Measurements from ENCODE around the gene TACC2.
"Not testable (repeated sequence)": the region's sequence is repeated elsewhere in the genome, so short reads cannot be mapped to it uniquely, and the experiment has no call there.

Gene TACC2

DNA sequence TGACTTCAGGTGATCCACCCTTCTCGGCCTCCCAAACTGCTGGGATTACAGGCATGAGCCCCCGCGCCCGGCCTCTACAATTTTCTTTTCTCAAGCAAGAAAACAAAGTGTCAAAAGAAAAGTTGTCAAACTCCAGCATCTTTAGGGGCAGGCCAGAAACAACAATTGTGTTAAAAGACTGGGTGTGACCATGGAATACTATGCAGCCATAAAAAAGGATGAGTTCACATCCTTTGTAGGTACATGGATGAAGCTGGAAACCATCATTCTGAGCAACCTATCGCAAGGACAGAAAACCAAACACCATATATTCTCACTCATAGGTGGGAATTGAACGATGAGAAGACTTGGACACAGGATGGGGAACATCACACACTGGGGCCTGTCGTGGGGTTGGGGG, 34.3 kb downstream of the TACC2 start:
- DNase-seq (ENCODE audit: low read depth in 3 of 3), result not testable (repeated sequence)

DNA sequence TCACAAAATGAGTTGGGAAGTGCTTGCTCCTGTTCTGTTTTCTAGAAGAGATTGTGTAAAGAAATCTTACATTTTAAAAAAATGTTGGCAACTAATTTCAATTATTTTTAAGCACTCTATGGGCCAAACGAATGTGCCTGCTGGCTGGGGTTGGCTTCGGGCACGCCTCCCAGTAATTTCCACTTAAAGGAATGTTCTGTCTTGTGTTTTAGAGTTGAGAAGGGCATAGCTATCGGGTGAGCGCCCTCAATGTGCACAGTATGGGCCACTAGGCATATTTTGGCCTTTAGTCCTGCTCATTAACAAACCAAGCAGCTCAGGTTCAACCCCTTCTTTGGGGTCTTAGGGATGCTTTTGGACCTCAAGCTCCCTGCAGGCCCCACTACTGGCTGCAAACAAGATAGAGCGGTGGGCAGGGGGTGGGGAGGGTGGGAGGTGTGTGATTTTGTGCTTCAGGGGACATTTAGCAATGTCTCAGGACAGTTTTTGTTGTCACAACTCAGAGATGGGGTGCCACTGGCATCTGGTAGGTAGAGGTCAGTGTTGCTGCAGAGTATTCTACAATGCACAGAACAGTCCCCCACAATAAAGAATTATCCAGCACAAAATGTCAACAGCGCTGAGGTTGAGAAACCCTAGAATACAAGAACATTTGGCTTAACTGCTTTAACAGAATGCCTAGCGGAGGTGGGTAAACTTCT, 40.7 kb downstream of the TACC2 start:
- DNase-seq (ENCODE audit: low read depth in 3 of 3), result no peak

- no peak for DNase-seq (ENCODE audit: low read depth in 3 of 3)
Measured at GRCh38 chr10:122030200-122030552, 41.2 kb downstream of the TACC2 start.

DNA sequence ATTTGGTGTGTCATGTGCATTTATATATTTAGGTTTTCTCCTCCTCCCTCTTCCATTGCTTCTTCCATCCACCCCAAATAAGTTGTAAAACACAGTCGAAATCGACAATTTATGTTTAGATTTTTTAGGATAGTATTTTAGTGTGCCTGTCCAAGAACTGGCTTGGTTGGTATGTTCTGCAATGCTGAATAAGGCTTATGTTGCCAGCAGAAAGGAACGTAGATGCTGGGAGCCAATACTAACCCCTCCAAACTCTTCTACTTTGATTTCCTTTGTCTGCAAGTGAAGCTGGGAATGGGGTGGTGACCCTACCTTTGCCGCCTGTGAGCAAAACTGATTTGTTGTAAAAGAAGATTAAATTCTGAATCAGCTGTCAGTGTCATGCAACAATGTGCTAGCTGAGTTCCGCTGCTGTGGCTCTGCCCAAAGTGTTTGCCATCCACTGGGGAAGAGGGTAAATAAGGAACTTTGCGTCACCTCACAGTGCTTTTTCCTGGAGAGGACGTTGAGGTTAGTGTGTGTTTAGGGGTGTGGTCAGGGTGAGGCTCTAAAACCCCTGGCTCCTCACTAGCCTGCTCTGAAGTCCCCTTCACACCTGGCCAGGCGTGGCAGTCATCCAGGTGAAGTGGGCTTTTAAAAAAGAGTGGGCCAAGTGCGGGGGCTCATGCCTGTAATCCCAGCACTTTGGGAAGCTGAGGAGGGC, 44.4 kb downstream of the TACC2 start:
- no peak for DNase-seq (ENCODE audit: low read depth in 3 of 3)

- no peak for DNase-seq (ENCODE audit: low read depth in 3 of 3)
Measured at GRCh38 chr10:122034149-122034756, 45.3 kb downstream of the TACC2 start.

GRCh38 chr10:122040786-122041185, 51.8 kb downstream of the TACC2 start:
- no peak for DNase-seq (ENCODE audit: low read depth in 3 of 3)

DNA sequence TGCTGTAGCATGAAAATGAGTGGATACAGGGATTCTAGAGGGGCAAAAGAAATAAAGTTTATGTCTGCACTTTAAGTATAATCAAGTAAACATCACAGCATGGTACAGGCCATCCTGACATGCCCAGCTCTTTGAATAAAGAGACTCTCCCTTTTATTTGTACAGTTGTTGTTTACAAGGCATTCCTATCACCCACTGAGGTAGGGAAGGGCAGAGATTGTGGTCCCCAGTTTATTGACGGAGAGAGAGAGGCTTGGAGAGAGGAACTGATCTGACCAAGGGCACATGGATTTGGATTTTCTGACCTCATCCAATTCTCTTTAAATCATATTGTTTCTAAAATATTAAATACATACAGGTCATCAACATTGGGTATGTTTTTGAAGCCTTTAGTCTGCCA, 53.9 kb downstream of the TACC2 start:
- DNase-seq (ENCODE audit: low read depth in 3 of 3), result no peak

- no peak for DNase-seq (ENCODE audit: low read depth in 3 of 3)
Measured at GRCh38 chr10:122044045-122044661, 55.2 kb downstream of the TACC2 start.

DNA sequence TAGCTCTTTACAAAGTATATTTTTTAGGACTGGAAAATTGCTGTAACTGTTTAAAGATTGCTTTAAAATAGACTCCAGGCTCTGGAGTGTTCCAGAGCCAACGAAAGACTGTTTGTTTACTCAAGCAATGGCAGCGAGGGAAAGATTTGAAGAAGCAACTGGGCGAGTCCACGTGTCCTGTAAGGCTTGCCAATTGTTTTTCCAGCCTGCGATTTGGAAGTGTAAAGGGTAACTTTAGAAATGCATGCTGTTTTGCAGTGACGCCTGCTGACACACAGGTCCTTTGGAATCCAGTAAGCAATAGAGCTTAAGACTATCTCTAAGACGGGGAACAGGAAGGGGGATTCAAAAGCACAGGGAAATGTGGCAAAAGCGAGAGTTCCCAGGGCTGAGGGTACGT, 55.8 kb downstream of the TACC2 start:
- no peak for DNase-seq (ENCODE audit: low read depth in 3 of 3)

DNA sequence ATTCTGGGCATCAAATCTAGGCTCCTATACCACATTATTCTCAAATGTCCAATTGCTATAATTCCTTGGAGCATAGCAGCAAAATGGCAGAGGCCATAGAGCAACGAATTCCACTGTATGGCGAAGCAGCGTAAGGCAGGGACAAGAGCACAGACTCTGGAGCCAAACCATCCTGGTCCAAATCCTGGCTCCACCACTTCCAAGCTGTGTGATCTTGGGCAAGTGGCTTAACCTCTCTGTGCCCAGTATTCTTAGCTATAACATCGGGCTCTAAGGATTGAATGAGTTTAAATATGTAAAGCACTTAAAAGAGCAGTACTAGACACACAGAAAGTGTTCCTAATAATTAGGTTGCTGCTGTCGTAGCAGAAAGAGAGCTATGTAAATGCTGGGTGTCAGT, 56.2 kb downstream of the TACC2 start:
- no peak for DNase-seq (ENCODE audit: low read depth in 3 of 3)

- DNase-seq (ENCODE audit: low read depth in 3 of 3), result no peak
Measured at GRCh38 chr10:122047560-122047959, 58.6 kb downstream of the TACC2 start.

- DNase-seq (ENCODE audit: low read depth in 3 of 3), result no peak
Measured at GRCh38 chr10:122049076-122049475, 60.1 kb downstream of the TACC2 start.

DNA sequence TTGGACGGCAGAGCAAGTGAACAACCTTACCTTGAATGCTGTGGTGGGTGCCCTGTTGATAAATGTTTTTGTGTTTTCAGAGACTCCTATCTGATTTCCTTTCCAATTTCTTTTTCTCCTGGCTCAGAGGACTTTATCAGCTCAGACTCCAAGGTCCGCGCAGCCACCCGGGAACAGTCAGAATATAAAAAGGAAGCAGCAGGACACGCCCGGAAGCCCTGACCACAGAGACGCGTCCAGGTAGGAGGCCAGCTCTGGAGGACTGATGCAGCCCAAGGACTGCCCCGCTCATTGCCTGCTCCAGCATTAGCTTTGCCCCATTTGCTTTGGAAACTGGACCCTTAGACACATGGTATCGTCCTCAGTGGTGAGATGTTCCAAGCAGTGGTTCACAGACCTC, 61.3 kb downstream of the TACC2 start:
- no peak for DNase-seq (ENCODE audit: low read depth in 3 of 3)

GRCh38 chr10:122050811-122051210, 61.8 kb downstream of the TACC2 start:
- DNase-seq (ENCODE audit: low read depth in 3 of 3), result no peak

GRCh38 chr10:122051609-122052385, 62.8 kb downstream of the TACC2 start:
- no peak for DNase-seq (ENCODE audit: low read depth in 3 of 3)

- no peak for DNase-seq (ENCODE audit: low read depth in 3 of 3)
Measured at GRCh38 chr10:122052701-122053100, 63.7 kb downstream of the TACC2 start.

- no peak for DNase-seq (ENCODE audit: low read depth in 3 of 3)
Measured at GRCh38 chr10:122053314-122053713, 64.4 kb downstream of the TACC2 start.

DNA sequence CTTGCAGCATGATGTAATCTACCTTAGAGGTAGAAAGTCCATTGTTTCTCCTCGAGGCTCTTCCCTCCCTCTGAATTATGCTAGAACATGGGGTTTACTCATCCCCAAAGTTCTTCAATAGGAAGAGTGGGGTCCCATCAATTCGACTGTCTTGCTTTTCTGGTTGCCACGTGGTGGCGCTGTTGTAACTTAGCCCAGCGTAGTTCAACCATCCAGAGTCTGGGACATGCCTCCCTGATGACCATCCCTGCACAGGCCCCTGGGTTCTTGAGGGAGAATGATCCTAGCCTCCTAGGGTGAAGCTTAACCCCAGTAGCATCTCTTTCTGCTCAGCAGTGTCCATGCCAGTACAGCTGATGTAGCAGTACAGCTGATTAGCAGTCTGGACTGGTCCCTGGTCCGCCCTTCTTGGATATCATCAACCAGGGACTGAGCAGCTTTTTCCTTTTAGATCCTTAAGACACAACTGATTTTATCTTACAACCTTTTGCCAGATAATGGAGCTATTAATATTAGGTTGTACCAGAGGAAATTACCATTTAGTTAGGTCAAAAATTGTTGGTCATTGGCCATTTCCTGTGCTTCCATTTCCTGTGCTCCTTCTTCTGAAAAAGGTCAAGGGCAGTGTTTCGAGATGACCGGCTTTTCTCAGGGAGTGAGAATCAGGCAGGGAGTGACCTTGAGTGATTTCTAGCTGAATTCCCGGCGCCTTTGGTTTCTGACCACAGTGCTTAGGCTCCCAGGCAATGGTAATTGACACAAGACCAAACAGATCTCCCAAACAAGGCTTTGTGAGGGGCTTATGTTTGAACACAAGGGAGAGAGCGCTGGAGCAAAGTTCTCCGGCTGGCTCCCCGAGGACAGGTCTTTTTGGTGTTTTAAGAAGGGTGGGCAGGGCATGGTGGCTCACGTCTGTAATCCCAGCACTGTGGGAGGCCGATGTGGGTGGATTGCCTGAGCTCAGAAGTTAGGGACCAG, 65.4 kb downstream of the TACC2 start:
- no peak for DNase-seq (ENCODE audit: low read depth in 3 of 3)

- no peak for DNase-seq (ENCODE audit: low read depth in 3 of 3)
Measured at GRCh38 chr10:122055252-122055651, 66.3 kb downstream of the TACC2 start.

- no peak for DNase-seq (ENCODE audit: low read depth in 3 of 3)
Measured at GRCh38 chr10:122056431-122057094, 67.6 kb downstream of the TACC2 start.
